ENCODE measurements around the gene SETD3. TPM values are rescaled to one million over a fixed set of nuclear protein-coding genes. Genes with fewer than 3 reads are reported as not detected.
A peak's percentile ranks its signal among the peaks of the same experiment; 100 is the strongest.

Gene SETD3
- total and polyA plus RNA-seq, 2 experiments from 2014 or later = 40.7 to 68.0 TPM

DNA sequence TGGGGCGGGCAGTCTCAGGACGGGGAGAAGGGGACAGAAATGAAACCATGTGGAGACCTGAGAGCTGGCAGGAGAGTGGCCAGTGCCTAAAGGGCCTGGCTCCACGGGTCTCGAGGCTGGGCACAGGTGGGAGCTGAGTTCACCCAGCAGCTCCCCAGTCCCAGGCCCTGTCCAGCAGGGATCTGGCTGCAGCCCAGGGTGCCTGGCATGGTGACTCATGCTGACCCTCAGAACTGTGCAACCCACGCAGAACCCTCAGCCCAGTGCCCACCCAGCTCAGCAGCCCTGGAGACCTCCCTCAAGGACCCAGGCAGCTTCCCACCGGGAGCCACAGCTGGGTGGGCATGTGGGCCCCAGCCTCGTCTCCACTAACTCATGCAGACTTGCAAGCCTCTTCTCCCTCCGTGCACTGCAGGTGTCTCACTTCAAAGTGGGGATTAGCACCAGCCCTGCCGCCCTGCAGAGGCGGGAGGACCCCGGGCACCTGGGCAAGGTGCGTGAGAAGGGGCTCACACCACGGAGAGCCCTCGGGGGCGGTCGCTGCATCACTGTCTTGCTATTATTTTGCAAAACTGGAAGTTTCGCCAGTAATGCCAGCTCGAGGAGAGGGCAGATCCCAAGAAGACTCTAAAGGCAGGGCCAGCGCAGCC, 46.9 kb upstream of the SETD3 start (continued):
- TF ChIP-seq, protein P1, sequence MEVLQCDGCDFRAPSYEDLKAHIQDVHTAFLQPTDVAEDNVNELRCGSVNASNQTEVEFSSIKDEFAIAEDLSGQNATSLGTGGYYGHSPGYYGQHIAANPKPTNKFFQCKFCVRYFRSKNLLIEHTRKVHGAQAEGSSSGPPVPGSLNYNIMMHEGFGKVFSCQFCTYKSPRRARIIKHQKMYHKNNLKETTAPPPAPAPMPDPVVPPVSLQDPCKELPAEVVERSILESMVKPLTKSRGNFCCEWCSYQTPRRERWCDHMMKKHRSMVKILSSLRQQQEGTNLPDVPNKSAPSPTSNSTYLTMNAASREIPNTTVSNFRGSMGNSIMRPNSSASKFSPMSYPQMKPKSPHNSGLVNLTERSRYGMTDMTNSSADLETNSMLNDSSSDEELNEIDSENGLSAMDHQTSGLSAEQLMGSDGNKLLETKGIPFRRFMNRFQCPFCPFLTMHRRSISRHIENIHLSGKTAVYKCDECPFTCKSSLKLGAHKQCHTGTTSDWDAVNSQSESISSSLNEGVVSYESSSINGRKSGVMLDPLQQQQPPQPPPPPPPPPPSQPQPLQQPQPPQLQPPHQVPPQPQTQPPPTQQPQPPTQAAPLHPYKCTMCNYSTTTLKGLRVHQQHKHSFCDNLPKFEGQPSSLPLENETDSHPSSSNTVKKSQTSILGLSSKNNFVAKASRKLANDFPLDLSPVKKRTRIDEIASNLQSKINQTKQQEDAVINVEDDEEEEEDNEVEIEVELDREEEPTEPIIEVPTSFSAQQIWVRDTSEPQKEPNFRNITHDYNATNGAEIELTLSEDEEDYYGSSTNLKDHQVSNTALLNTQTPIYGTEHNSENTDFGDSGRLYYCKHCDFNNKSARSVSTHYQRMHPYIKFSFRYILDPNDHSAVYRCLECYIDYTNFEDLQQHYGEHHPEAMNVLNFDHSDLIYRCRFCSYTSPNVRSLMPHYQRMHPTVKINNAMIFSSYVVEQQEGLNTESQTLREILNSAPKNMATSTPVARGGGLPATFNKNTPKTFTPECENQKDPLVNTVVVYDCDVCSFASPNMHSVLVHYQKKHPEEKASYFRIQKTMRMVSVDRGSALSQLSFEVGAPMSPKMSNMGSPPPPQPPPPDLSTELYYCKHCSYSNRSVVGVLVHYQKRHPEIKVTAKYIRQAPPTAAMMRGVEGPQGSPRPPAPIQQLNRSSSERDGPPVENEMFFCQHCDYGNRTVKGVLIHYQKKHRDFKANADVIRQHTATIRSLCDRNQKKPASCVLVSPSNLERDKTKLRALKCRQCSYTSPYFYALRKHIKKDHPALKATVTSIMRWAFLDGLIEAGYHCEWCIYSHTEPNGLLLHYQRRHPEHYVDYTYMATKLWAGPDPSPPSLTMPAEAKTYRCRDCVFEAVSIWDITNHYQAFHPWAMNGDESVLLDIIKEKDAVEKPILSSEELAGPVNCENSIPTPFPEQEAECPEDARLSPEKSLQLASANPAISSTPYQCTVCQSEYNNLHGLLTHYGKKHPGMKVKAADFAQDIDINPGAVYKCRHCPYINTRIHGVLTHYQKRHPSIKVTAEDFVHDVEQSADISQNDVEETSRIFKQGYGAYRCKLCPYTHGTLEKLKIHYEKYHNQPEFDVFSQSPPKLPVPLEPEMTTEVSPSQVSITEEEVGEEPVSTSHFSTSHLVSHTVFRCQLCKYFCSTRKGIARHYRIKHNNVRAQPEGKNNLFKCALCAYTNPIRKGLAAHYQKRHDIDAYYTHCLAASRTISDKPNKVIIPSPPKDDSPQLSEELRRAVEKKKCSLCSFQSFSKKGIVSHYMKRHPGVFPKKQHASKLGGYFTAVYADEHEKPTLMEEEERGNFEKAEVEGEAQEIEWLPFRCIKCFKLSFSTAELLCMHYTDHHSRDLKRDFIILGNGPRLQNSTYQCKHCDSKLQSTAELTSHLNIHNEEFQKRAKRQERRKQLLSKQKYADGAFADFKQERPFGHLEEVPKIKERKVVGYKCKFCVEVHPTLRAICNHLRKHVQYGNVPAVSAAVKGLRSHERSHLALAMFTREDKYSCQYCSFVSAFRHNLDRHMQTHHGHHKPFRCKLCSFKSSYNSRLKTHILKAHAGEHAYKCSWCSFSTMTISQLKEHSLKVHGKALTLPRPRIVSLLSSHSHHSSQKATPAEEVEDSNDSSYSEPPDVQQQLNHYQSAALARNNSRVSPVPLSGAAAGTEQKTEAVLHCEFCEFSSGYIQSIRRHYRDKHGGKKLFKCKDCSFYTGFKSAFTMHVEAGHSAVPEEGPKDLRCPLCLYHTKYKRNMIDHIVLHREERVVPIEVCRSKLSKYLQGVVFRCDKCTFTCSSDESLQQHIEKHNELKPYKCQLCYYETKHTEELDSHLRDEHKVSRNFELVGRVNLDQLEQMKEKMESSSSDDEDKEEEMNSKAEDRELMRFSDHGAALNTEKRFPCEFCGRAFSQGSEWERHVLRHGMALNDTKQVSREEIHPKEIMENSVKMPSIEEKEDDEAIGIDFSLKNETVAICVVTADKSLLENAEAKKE (CRISPR knock-in tag; IDR thresholded peaks at IDR 0.05) = no peak
- TF ChIP-seq ZNF114 (CRISPR knock-in tag; IDR thresholded peaks at IDR 0.05) (no peak), NANOG (IDR thresholded peaks at IDR 0.05; ENCODE audit: borderline replicate concordance) (no peak), CREB1 (CRISPR knock-in tag; IDR thresholded peaks at IDR 0.05; ENCODE audit: low read depth) (no peak), EZH2 (IDR thresholded peaks at IDR 0.05; ENCODE audit: low read depth, unreplicated experiment) (no peak), ZNF331 (CRISPR knock-in tag; IDR thresholded peaks at IDR 0.05; ENCODE audit: low read depth) (no peak)

GRCh38 chr14:99527026-99527425, 46.4 kb upstream of the SETD3 start:
- H3F3A ChIP-seq (replicated peaks; ENCODE audit: low read depth) = 0 out of 2 replicates have a peak, but pooled peaks cover 10% of the 10 kb centered on the region
- no peaks in the 10 kb centered on the region; the same call in 1 of the 2 replicates for H3K79me2 ChIP-seq (replicated peaks; ENCODE audit: insufficient read depth)
- no peak overlapping the region for H3K4me3 ChIP-seq
- no peaks in the 10 kb centered on the region for H3K9me2 ChIP-seq (ENCODE audit: insufficient read depth)
- Mint-ChIP-seq H3K9me3 (no peaks in the 10 kb centered on the region), H3K27me3 (ENCODE audit: insufficient read depth, low read depth, poor library complexity) (peaks cover 15% of the 10 kb centered on the region), H3K27ac (peak overlapping the region; percentile 66), H3K4me3 (no peak overlapping the region), H3K36me3 (ENCODE audit: low read depth) (no peaks in the 10 kb centered on the region), H3K4me1 (peaks cover 57% of the 10 kb centered on the region)
- ATAC-seq (no peak), DNase-seq (ENCODE audit: low spot score) (no peak)
- H3K4me1 ChIP-seq (ENCODE audit: insufficient read depth) = peaks cover 48% of the 10 kb centered on the region
- no peak overlapping the region for H3K27ac ChIP-seq (ENCODE audit: low read depth)
- no peak overlapping the region for H2AFZ ChIP-seq
- no peaks in the 10 kb centered on the region for H3K36me3 ChIP-seq (ENCODE audit: insufficient read depth)
- no peaks in the 10 kb centered on the region for H3K27me3 ChIP-seq (ENCODE audit: insufficient read depth)
- no peaks in the 10 kb centered on the region for H4K20me1 ChIP-seq (replicated peaks; ENCODE audit: insufficient read depth)
- no peak overlapping the region for H3K4me2 ChIP-seq
- TF ChIP-seq, protein P2, sequence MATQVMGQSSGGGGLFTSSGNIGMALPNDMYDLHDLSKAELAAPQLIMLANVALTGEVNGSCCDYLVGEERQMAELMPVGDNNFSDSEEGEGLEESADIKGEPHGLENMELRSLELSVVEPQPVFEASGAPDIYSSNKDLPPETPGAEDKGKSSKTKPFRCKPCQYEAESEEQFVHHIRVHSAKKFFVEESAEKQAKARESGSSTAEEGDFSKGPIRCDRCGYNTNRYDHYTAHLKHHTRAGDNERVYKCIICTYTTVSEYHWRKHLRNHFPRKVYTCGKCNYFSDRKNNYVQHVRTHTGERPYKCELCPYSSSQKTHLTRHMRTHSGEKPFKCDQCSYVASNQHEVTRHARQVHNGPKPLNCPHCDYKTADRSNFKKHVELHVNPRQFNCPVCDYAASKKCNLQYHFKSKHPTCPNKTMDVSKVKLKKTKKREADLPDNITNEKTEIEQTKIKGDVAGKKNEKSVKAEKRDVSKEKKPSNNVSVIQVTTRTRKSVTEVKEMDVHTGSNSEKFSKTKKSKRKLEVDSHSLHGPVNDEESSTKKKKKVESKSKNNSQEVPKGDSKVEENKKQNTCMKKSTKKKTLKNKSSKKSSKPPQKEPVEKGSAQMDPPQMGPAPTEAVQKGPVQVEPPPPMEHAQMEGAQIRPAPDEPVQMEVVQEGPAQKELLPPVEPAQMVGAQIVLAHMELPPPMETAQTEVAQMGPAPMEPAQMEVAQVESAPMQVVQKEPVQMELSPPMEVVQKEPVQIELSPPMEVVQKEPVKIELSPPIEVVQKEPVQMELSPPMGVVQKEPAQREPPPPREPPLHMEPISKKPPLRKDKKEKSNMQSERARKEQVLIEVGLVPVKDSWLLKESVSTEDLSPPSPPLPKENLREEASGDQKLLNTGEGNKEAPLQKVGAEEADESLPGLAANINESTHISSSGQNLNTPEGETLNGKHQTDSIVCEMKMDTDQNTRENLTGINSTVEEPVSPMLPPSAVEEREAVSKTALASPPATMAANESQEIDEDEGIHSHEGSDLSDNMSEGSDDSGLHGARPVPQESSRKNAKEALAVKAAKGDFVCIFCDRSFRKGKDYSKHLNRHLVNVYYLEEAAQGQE (IDR thresholded peaks at IDR 0.05; ENCODE audit: unreplicated experiment) = no peak
- no peak for TF ChIP-seq CREB1 (CRISPR knock-in tag; IDR thresholded peaks at IDR 0.05; ENCODE audit: low read depth)
